HCT116 (cell line): ENCODE measurements around the gene BICRAL.

ENCODE experiments used
- ATF3 ChIP-seq: IDR thresholded peaks from 2 replicates; pipeline ENCODE4 v1.6.1; 2012
- CTCF ChIP-seq, 3 experiments: fragments of 200-600 bp in 1 of 3; sonication (generic) in 1 of 3; IDR thresholded peaks in 2 of 3; conservative IDR thresholded peaks in 1 of 3; 2 replicates each; pipeline ENCODE4 v1.5.1; 2012 to 2017; ENCODE audit warnings: low read depth in 2 of 3, low read length in 2 of 3, antibody characterized with exemption in 1 of 3, borderline replicate concordance in 1 of 3, control low read depth in 1 of 3, mild to moderate bottlenecking in 1 of 3, mixed read lengths in 1 of 3, mixed run types in 1 of 3, moderate library complexity in 1 of 3; ENCODE audit not compliant: insufficient read depth in 1 of 3
- EZH2 ChIP-seq: fragments of 200-600 bp; sonication (generic); IDR thresholded peaks from 2 replicates; pipeline ENCODE4 v1.6.1; 2017; ENCODE audit warnings: antibody characterized with exemption, mixed run types
- FOSL1 ChIP-seq: IDR thresholded peaks from 2 replicates; pipeline ENCODE4 v1.6.1; 2012; ENCODE audit warnings: low read depth
- JUND ChIP-seq: IDR thresholded peaks from 2 replicates; pipeline ENCODE4 v1.6.1; 2012
- POLR2AphosphoS5 ChIP-seq: IDR thresholded peaks from 2 replicates; pipeline ENCODE4 v1.6.1; 2011; ENCODE audit warnings: mild to moderate bottlenecking, low read depth, low read length, moderate library complexity
- TCF7L2 ChIP-seq: IDR thresholded peaks from 2 replicates; pipeline ENCODE4 v1.7.0; 2011; ENCODE audit warnings: borderline replicate concordance, inconsistent platforms; ENCODE audit not compliant: insufficient read depth, insufficient read length; ENCODE audit errors: extremely low read depth
- ZBTB33 ChIP-seq: IDR thresholded peaks from 2 replicates; pipeline ENCODE4 v1.6.1; 2011; ENCODE audit warnings: mild to moderate bottlenecking, low read length, moderate library complexity; ENCODE audit not compliant: insufficient replicate concordance; ENCODE audit errors: extremely low read depth

GRCh38 chr6:42796171-42796570 lies 14.3 kb downstream of the BICRAL start:
- TF ChIP-seq CTCF (IDR thresholded peaks at IDR 0.05 in 2 of 3, conservative IDR thresholded peaks at IDR 0.05 in 1 of 3; ENCODE audit: borderline replicate concordance in 1 of 3, insufficient read depth in 1 of 3, low read depth in 2 of 3, low read length in 2 of 3), result no peak
- TF ChIP-seq POLR2AphosphoS5, result no peak
- TF ChIP-seq TCF7L2, result no peak
- TF ChIP-seq ATF3, result no peak
- no peak for TF ChIP-seq EZH2
- TF ChIP-seq ZBTB33, result no peak
- TF ChIP-seq FOSL1, result no peak
- TF ChIP-seq JUND, result no peak
